Activated CD4-positive, alpha-beta T cell treated with anti-CD3 and anti-CD28 coated beads for 36 hours (primary cell): ENCODE data around the gene PCNT. TPM values are rescaled to one million over a fixed set of nuclear protein-coding genes. Genes with fewer than 3 reads are reported as not detected.

Source experiments
- ATAC-seq: fragments of 200-7000 bp; cut with Tn5 transposase; one replicate; pipeline ENCODE4 v1.10.0; 2021; ENCODE audit warnings: mild to moderate bottlenecking, moderate library complexity
- CTCF ChIA-PET: fragments of 350-600 bp; sonication (Branson Sonifier 250); formaldehyde crosslinking; loops from one replicate; lab custom pipeline; 2021; ENCODE audit warnings: antibody characterized with exemption; lab: Charles Lee
- POLR2A ChIA-PET: fragments of 350-600 bp; sonication (Branson Sonifier 250); formaldehyde crosslinking; loops from one replicate; lab custom pipeline; 2021; ENCODE audit warnings: antibody characterized with exemption, inconsistent platforms; lab: Charles Lee
- DNase-seq: peaks from one replicate; pipeline ENCODE4 v3.0.0-alpha.2; 2020
- H3K27ac Mint-ChIP-seq: one replicate; pipeline ENCODE4 v1.8.0; 2021; ENCODE audit warnings: mixed read lengths
- H3K27me3 Mint-ChIP-seq: one replicate; pipeline ENCODE4 v1.8.0; 2021; ENCODE audit warnings: mixed read lengths
- H3K36me3 Mint-ChIP-seq: one replicate; pipeline ENCODE4 v1.8.0; 2021; ENCODE audit warnings: low read depth, mixed read lengths
- H3K4me1 Mint-ChIP-seq: one replicate; pipeline ENCODE4 v1.8.0; 2021; ENCODE audit warnings: mixed read lengths
- H3K4me3 Mint-ChIP-seq: one replicate; pipeline ENCODE4 v1.8.0; 2021; ENCODE audit warnings: mild to moderate bottlenecking, moderate library complexity, mixed read lengths
- H3K9me3 Mint-ChIP-seq: one replicate; pipeline ENCODE4 v1.8.0; 2021; ENCODE audit warnings: low read depth, mixed read lengths
- intact Hi-C, 2 experiments: fragments of 100-400 bp; cut with DNase I in 1 of 2; cut with micrococcal nuclease in 1 of 2; formaldehyde crosslinking; loops; one replicate each; pipeline versions ENCODE4 v1.14.2 to v1.15.1; 2022 to 2024; cut with DNase I, micrococcal nuclease
- total RNA-seq, 2 experiments: library from RNA; stranded (reverse); gene quantifications; one replicate each; pipeline ENCODE4 v1.2.3, GENCODE V29; 2021

The PCNT gene
- total RNA-seq, 2 experiments from 2014 or later, result 46.5 to 47.7 TPM

GRCh38 chr21:46289655-46290179, 34.2 kb upstream of the PCNT start:
- no peak overlapping the region for H3K27ac Mint-ChIP-seq
- intact Hi-C loops, result loop anchor here in 1 of 2 experiments (5.0 kb wide), 2 partner anchors 62 to 168 kb away; partner anchors contain the start of genes DIP2A and LSS
- ATAC-seq (no peak), DNase-seq (no peak)
- H3K4me3 Mint-ChIP-seq, result no peak overlapping the region
- ChIA-PET CTCF (no interaction called here), POLR2A (no interaction called here)
- peaks cover 24% of the 10 kb centered on the region for H3K36me3 Mint-ChIP-seq
- H3K9me3 Mint-ChIP-seq, result no peaks in the 10 kb centered on the region
- H3K4me1 Mint-ChIP-seq, result peaks cover 27% of the 10 kb centered on the region
- no peaks in the 10 kb centered on the region for H3K27me3 Mint-ChIP-seq

- Mint-ChIP-seq H3K36me3 (peaks cover 18% of the 10 kb centered on the region), H3K4me3 (no peak overlapping the region), H3K27me3 (no peaks in the 10 kb centered on the region), H3K27ac (no peak overlapping the region), H3K4me1 (peaks cover 20% of the 10 kb centered on the region), H3K9me3 (no peaks in the 10 kb centered on the region)
- ChIA-PET POLR2A (no interaction called here), CTCF (no interaction called here)
- ATAC-seq (no peak), DNase-seq (no peak)
- intact Hi-C loops, result no loop called here
Measured at GRCh38 chr21:46291561-46291960, 32.4 kb upstream of the PCNT start.

DNA sequence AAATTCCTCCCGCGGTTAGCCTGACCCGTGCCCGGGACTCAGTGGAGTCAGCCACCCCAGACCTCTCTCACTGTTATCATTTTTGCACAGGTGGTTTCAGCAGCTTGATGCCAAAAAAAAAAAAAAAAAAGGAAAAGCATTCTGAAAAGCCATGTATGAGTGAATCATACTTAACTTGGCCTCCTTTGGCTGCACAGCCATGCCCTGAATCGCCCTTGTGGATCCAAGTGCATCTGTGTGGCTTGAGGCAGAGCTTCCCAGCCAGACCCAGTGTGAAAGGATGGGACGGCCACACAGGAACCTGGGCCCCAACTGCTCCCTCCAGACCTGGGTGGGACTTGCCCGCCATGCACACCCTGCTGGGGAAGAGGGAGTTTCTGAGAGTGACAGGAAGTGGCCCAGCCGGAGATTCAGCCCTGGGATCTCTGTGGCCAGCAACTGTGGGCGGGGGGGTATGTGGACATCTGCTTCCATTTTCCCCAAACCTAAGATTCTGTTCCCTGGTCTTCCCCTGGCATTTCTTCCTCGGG, 29.2 kb upstream of the PCNT start:
- no peak for DNase-seq
- no peaks in the 10 kb centered on the region for H3K27me3 Mint-ChIP-seq
- intact Hi-C loops, result no loop called here
- peaks cover 20% of the 10 kb centered on the region for H3K36me3 Mint-ChIP-seq
- peaks cover 9% of the 10 kb centered on the region for H3K4me1 Mint-ChIP-seq
- ATAC-seq, result no peak
- H3K4me3 Mint-ChIP-seq, result no peak overlapping the region
- H3K9me3 Mint-ChIP-seq, result no peaks in the 10 kb centered on the region
- no peak overlapping the region for H3K27ac Mint-ChIP-seq
- ChIA-PET POLR2A (no interaction called here), CTCF (no interaction called here)

- ChIA-PET POLR2A (no interaction called here), CTCF (no interaction called here)
- ATAC-seq, result no peak
- Mint-ChIP-seq H3K27me3 (no peaks in the 10 kb centered on the region), H3K27ac (no peak overlapping the region), H3K4me3 (no peak overlapping the region), H3K36me3 (peaks cover 22% of the 10 kb centered on the region), H3K4me1 (peaks cover 7% of the 10 kb centered on the region), H3K9me3 (no peaks in the 10 kb centered on the region)
- no peak for DNase-seq
- intact Hi-C loops, result no loop called here
Measured at GRCh38 chr21:46295177-46295770, 28.7 kb upstream of the PCNT start.

DNA sequence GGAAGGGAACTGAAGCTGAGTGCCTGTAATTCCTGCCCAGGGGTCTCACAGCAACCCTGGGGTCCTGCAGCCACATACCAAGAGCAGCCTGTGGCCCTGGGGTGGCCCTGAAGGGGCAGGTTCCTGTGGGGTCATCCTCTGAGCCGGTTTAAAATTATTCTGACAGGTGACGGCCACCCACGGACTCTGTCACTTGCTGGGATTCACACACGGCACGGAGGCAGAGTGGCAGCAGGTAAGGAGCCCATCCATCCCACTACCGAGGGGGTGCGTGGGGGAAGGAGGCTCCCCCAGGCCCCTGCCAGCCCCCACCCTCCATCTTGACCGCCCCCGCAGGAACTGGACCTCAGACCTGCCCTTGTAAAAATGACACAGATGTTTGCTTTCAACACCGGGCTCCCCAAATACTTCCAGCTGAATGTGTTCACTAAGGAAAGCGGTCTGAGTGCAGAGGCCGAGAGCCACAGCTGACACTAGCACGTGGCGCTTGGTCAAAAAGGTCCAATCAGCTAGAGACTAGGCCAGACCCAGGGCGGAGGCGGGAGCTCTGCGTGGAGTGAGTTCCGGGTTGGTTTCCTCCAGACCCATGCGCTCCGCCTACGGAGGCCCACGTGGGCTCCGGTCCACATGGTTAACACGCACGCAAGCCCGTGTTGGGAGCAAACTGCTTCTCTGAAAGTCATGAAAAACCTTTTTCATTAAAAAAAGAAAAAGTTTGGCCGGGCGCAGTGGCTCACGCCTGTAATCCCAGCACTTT, 27.8 kb upstream of the PCNT start:
- no peaks in the 10 kb centered on the region for H3K9me3 Mint-ChIP-seq
- CTCF ChIA-PET, result interaction anchor here (0.6 kb wide), 1 partner anchor 159 kb away, joined by 3 read pairs; no protein-coding TSS in a partner anchor
- peaks cover 4% of the 10 kb centered on the region for H3K4me1 Mint-ChIP-seq
- peaks cover 28% of the 10 kb centered on the region for H3K36me3 Mint-ChIP-seq
- no peak overlapping the region for H3K27ac Mint-ChIP-seq
- intact Hi-C loops, result no loop called here
- peak; percentile 73 for DNase-seq
- POLR2A ChIA-PET, result no interaction called here
- peak overlapping the region; percentile 26 for H3K4me3 Mint-ChIP-seq
- peak; percentile 74 for ATAC-seq
- H3K27me3 Mint-ChIP-seq, result no peaks in the 10 kb centered on the region

DNA sequence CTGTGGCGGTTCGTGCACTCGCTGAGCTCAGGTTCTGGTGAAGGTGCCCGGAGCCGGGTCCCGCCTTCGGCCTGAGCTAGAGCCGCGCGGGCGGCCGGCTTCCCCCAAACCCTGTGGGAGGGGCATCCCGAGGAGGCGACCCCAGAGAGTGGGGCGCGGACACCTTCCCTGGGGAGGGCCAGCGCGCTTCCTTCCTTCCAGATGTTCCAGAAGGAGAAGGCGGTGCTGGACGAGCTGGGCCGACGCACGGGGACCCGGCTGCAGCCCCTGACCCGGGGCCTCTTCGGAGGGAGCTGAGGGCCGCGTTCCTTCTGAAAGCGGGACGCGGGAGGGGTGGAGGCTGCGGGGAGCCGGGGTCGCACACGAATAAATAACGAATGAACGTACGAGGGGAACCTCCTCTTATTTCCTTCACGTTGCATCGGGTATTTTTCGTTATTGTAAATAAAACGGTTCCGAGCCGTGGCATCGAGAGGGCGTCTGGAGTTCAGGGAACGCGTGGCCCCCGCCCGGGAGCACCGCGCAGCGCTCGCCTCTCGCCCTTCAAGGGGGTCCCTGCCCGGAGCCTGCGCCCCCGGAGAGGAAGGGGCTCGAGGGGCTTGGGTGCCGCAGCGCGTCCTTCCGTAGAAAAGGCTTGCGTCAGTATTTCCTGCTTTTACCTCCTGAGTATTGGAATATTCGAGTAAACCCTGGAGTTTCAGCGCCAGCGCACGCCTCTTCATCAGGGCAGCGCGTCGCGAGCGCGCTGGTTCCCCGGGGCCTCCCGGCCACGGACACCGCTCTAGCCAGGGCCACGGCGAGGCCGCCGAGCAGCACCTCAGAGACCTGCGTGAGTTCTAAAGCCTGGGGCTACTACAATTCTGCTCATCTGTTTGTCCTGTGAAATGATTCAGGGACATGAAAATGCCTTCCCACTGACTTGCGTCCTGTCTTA, 26.4 kb upstream of the PCNT start:
- Mint-ChIP-seq H3K9me3 (no peaks in the 10 kb centered on the region), H3K27me3 (no peaks in the 10 kb centered on the region), H3K4me1 (peaks cover 4% of the 10 kb centered on the region), H3K36me3 (peaks cover 25% of the 10 kb centered on the region), H3K4me3 (peak overlapping the region; percentile 2), H3K27ac (no peak overlapping the region)
- DNase-seq (peak; percentile 20), ATAC-seq (peak; percentile 35)
- ChIA-PET POLR2A (interaction anchor here (0.7 kb wide), 1 partner anchor 555 kb away, joined by 3 read pairs; no protein-coding TSS in a partner anchor), CTCF (no interaction called here)
- intact Hi-C loops, result no loop called here

GRCh38 chr21:46299167-46299566, 24.8 kb upstream of the PCNT start:
- no peak for DNase-seq
- Mint-ChIP-seq H3K4me1 (peaks cover 4% of the 10 kb centered on the region), H3K36me3 (peaks cover 30% of the 10 kb centered on the region), H3K4me3 (no peak overlapping the region), H3K27ac (no peak overlapping the region), H3K9me3 (no peaks in the 10 kb centered on the region), H3K27me3 (no peaks in the 10 kb centered on the region)
- intact Hi-C loops, result no loop called here
- POLR2A ChIA-PET, result no interaction called here
- CTCF ChIA-PET, result interaction anchor here (1.3 kb wide), 1 partner anchor 18 kb away, joined by 3 read pairs; no protein-coding TSS in a partner anchor
- ATAC-seq, result no peak

- intact Hi-C loops, result no loop called here
- Mint-ChIP-seq H3K4me1 (peaks cover 4% of the 10 kb centered on the region), H3K27ac (no peak overlapping the region), H3K9me3 (no peaks in the 10 kb centered on the region), H3K4me3 (no peak overlapping the region), H3K27me3 (no peaks in the 10 kb centered on the region), H3K36me3 (peaks cover 38% of the 10 kb centered on the region)
- ChIA-PET CTCF (interaction anchor here (0.8 kb wide), 1 partner anchor 60 kb away, joined by 5 read pairs; no protein-coding TSS in a partner anchor), POLR2A (no interaction called here)
- DNase-seq (no peak), ATAC-seq (no peak)
Measured at GRCh38 chr21:46301759-46302158, 22.2 kb upstream of the PCNT start.

GRCh38 chr21:46304437-46304836, 19.5 kb upstream of the PCNT start:
- no peak for ATAC-seq
- CTCF ChIA-PET, result no interaction called here
- no peak for DNase-seq
- Mint-ChIP-seq H3K27me3 (no peaks in the 10 kb centered on the region), H3K9me3 (no peaks in the 10 kb centered on the region), H3K27ac (no peak overlapping the region), H3K4me1 (no peaks in the 10 kb centered on the region), H3K36me3 (peaks cover 44% of the 10 kb centered on the region), H3K4me3 (no peak overlapping the region)
- POLR2A ChIA-PET, result no interaction called here
- intact Hi-C loops, result no loop called here

DNA sequence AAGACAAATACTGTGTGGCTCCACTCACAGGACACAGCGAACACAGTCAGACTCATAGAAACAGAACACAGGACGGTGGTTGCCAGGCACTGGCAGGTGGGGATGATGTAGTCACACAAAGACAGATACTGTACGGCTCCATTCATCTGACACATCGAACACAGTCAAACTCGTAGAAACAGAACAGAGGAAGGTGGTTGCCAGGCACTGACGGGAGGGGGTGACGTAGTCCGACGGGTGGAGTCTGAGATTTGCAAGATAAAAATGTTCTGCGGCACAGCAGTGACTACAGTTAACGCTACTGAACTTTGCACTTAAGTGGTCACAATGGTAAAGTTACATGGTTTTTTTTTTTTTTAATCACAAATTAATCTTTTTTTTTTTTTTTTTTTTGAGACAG, 19.0 kb upstream of the PCNT start:
- intact Hi-C loops, result no loop called here
- DNase-seq (no peak), ATAC-seq (no peak)
- Mint-ChIP-seq H3K27me3 (no peaks in the 10 kb centered on the region), H3K9me3 (no peaks in the 10 kb centered on the region), H3K4me1 (no peaks in the 10 kb centered on the region), H3K4me3 (no peak overlapping the region), H3K27ac (no peak overlapping the region), H3K36me3 (peaks cover 41% of the 10 kb centered on the region)
- ChIA-PET CTCF (no interaction called here), POLR2A (no interaction called here)

GRCh38 chr21:46307625-46308024, 16.3 kb upstream of the PCNT start:
- DNase-seq (no peak), ATAC-seq (peak; percentile 36)
- ChIA-PET POLR2A (no interaction called here), CTCF (no interaction called here)
- no peak overlapping the region for H3K27ac Mint-ChIP-seq
- no peaks in the 10 kb centered on the region for H3K27me3 Mint-ChIP-seq
- H3K4me1 Mint-ChIP-seq, result no peaks in the 10 kb centered on the region
- no peak overlapping the region for H3K4me3 Mint-ChIP-seq
- peaks cover 33% of the 10 kb centered on the region for H3K36me3 Mint-ChIP-seq
- intact Hi-C loops, result no loop called here
- no peaks in the 10 kb centered on the region for H3K9me3 Mint-ChIP-seq
